ENCODE data around the gene EHBP1L1.

The EHBP1L1 gene

GRCh38 chr11:65609229-65609628 lies 33.4 kb downstream of the EHBP1L1 start:
- H3K4me3 ChIP-seq (ENCODE audit: low read depth, low read length), result no peak overlapping the region
- no peak for DNase-seq (ENCODE audit: low read depth)
- no peak for TF ChIP-seq CTCF (conservative IDR thresholded peaks at IDR 0.05; ENCODE audit: low read depth, low read length)

- no peak for TF ChIP-seq CTCF (conservative IDR thresholded peaks at IDR 0.05; ENCODE audit: low read depth, low read length)
- DNase-seq (ENCODE audit: low read depth), result no peak
- no peak overlapping the region for H3K4me3 ChIP-seq (ENCODE audit: low read depth, low read length)
Measured at GRCh38 chr11:65609665-65610064, 33.8 kb downstream of the EHBP1L1 start.

GRCh38 chr11:65610404-65610803 lies 34.6 kb downstream of the EHBP1L1 start:
- no peak for TF ChIP-seq CTCF (conservative IDR thresholded peaks at IDR 0.05; ENCODE audit: low read depth, low read length)
- no peak for DNase-seq (ENCODE audit: low read depth)
- H3K4me3 ChIP-seq (ENCODE audit: low read depth, low read length), result no peak overlapping the region

GRCh38 chr11:65611028-65611757 lies 35.3 kb downstream of the EHBP1L1 start:
- DNase-seq (ENCODE audit: low read depth), result no peak
- H3K4me3 ChIP-seq (ENCODE audit: low read depth, low read length), result peak overlapping the region; percentile 85
- no peak for TF ChIP-seq CTCF (conservative IDR thresholded peaks at IDR 0.05; ENCODE audit: low read depth, low read length)

GRCh38 chr11:65611758-65612603 lies 36.1 kb downstream of the EHBP1L1 start:
- DNase-seq (ENCODE audit: low read depth), result peak; percentile 59
- no peak for TF ChIP-seq CTCF (conservative IDR thresholded peaks at IDR 0.05; ENCODE audit: low read depth, low read length)
- peak overlapping the region; percentile 85 for H3K4me3 ChIP-seq (ENCODE audit: low read depth, low read length)

- no peak for TF ChIP-seq CTCF (conservative IDR thresholded peaks at IDR 0.05; ENCODE audit: low read depth, low read length)
- peak overlapping the region; percentile 85 for H3K4me3 ChIP-seq (ENCODE audit: low read depth, low read length)
- DNase-seq (ENCODE audit: low read depth), result no peak
Measured at GRCh38 chr11:65612691-65613090, 36.8 kb downstream of the EHBP1L1 start.
